SK-N-SH (cell line): ENCODE data around the gene BUB1. TPM values are rescaled to one million over a fixed set of nuclear protein-coding genes. Genes with fewer than 3 reads are reported as not detected.
"Not testable (repeated sequence)": the region's sequence is repeated elsewhere in the genome, so short reads cannot be mapped to it uniquely, and the experiment has no call there.

Source experiments
- CTCF ChIA-PET: fragments of 300-600, 350-600 bp; formaldehyde crosslinking; extraction: SDS; loops from one replicate; lab custom pipeline; 2021; lab: Yijun Ruan, JAX
- POLR2A ChIA-PET: fragments of 350-600 bp; sonication (Branson Sonifier 250); formaldehyde crosslinking; extraction: SDS; loops from one replicate; lab custom pipeline; 2020; ENCODE audit warnings: antibody characterized with exemption, inconsistent platforms; lab: Yijun Ruan, JAX
- DNase-seq: peaks from one replicate; pipeline ENCODE4 v3.0.0; 2012
- H2AFZ ChIP-seq: fragments of 200-600 bp; sonication (generic); 2 replicates; pipeline ENCODE4 v1.8.1; 2016; ENCODE audit warnings: antibody characterized with exemption, mild to moderate bottlenecking, low read depth
- H3F3A ChIP-seq: fragments of 200-600 bp; sonication (generic); replicated peaks from 2 replicates; pipeline ENCODE3; 2016; ENCODE audit warnings: antibody characterized with exemption, mild to moderate bottlenecking; ENCODE audit not compliant: insufficient read depth
- H3K27ac ChIP-seq, 2 experiments: fragments of 200-500 bp in 1 of 2; fragments of 200-600 bp in 1 of 2; sonication (Bioruptor generic) in 1 of 2; sonication (generic), shearing (Covaris generic) in 1 of 2; 2 replicates each; pipeline versions ENCODE4 v1.5.1 to v1.6.1; 2014 to 2016; ENCODE audit warnings: low read depth in 2 of 2, inconsistent platforms in 1 of 2, low read length in 1 of 2, mild to moderate bottlenecking in 1 of 2, mixed read lengths in 1 of 2
- H3K27me3 ChIP-seq: fragments of 200-600 bp; sonication (generic), shearing (Covaris generic); 2 replicates; pipeline ENCODE4 v1.6.1; 2016; ENCODE audit warnings: mixed run types; ENCODE audit not compliant: insufficient read depth
- H3K36me3 ChIP-seq, 2 experiments: fragments of 200-500 bp in 1 of 2; fragments of 200-600 bp in 1 of 2; sonication (Bioruptor generic) in 1 of 2; sonication (generic) in 1 of 2; replicated peaks in 1 of 2; 2 replicates each; pipeline versions ENCODE3 to v1.5.1; 2014 to 2016; ENCODE audit warnings: low read length in 1 of 2, mild to moderate bottlenecking in 1 of 2; ENCODE audit not compliant: insufficient read depth in 2 of 2, control insufficient read depth in 1 of 2
- H3K4me1 ChIP-seq, 2 experiments: fragments of 200-500 bp in 1 of 2; fragments of 200-600 bp in 1 of 2; sonication (Bioruptor generic) in 1 of 2; sonication (generic), shearing (Covaris generic) in 1 of 2; 2 replicates each; pipeline versions ENCODE4 v1.5.1 to v1.6.1; 2014 to 2016; ENCODE audit warnings: low read depth in 1 of 2, low read length in 1 of 2, mixed run types in 1 of 2; ENCODE audit not compliant: insufficient read depth in 2 of 2, control insufficient read depth in 1 of 2
- H3K4me2 ChIP-seq: fragments of 200-600 bp; sonication (generic), shearing (Covaris generic); 2 replicates; pipeline ENCODE4 v1.6.1; 2017; ENCODE audit warnings: mixed run types
- H3K4me3 ChIP-seq, 2 experiments: fragments of 200-500 bp in 1 of 2; fragments of 200-600 bp in 1 of 2; sonication (Bioruptor generic) in 1 of 2; sonication (generic), shearing (Covaris generic) in 1 of 2; 2 replicates each; pipeline versions ENCODE4 v1.5.1 to v1.8.1; 2014 to 2016; ENCODE audit warnings: low read depth in 2 of 2, inconsistent platforms in 1 of 2, low read length in 1 of 2, mild to moderate bottlenecking in 1 of 2, mixed read lengths in 1 of 2, moderate library complexity in 1 of 2
- H3K79me2 ChIP-seq: fragments of 200-600 bp; sonication (generic); 2 replicates; pipeline ENCODE4 v1.8.1; 2017; ENCODE audit warnings: mild to moderate bottlenecking; ENCODE audit not compliant: insufficient read depth
- H3K9ac ChIP-seq: fragments of 200-600 bp; sonication (generic); 2 replicates; pipeline ENCODE4 v1.6.1; 2017; ENCODE audit warnings: mixed run types
- H3K9me2 ChIP-seq: fragments of 200-600 bp; sonication (generic); 2 replicates; pipeline ENCODE4 v1.6.1; 2017; ENCODE audit warnings: mixed run types
- H3K9me3 ChIP-seq: fragments of 200-600 bp; sonication (generic); 2 replicates; pipeline ENCODE4 v1.6.1; 2017; ENCODE audit warnings: mixed run types, mild to moderate bottlenecking, moderate library complexity
- H4K20me1 ChIP-seq: fragments of 200-600 bp; sonication (generic); 2 replicates; pipeline ENCODE4 v1.6.1; 2017; ENCODE audit warnings: mild to moderate bottlenecking, mixed run types; ENCODE audit not compliant: insufficient read depth
- CHD2 ChIP-seq: fragments of 150-350 bp; IDR thresholded peaks from 2 replicates; pipeline ENCODE4 v1.6.1; 2018; ENCODE audit warnings: low read length; ENCODE audit not compliant: partially characterized antibody
- FOSL2 ChIP-seq: IDR thresholded peaks from 2 replicates; pipeline ENCODE4 v1.4.0; 2012; ENCODE audit warnings: low read depth, mild to moderate bottlenecking, moderate library complexity, borderline replicate concordance
- FOXM1 ChIP-seq: IDR thresholded peaks from 2 replicates; pipeline ENCODE4 v1.4.0; 2012; ENCODE audit warnings: low read depth, mild to moderate bottlenecking
- IRF3 ChIP-seq: fragments of 150-350 bp; IDR thresholded peaks from 2 replicates; pipeline ENCODE4 v1.6.1; 2016; ENCODE audit warnings: mild to moderate bottlenecking, low read depth, low read length
- MAX ChIP-seq: IDR thresholded peaks from 2 replicates; pipeline ENCODE4 v1.4.0; 2012; ENCODE audit warnings: low read depth
- MXI1 ChIP-seq: IDR thresholded peaks from 2 replicates; pipeline ENCODE4 v1.6.1; 2012; ENCODE audit warnings: mild to moderate bottlenecking, low read depth, low read length, improper control_type of control experiment
- RCOR1 ChIP-seq: fragments of 150-350 bp; IDR thresholded peaks from 2 replicates; pipeline ENCODE4 v1.6.1; 2017; ENCODE audit warnings: antibody characterized with exemption, low read length
- RFX5 ChIP-seq: IDR thresholded peaks from 2 replicates; pipeline ENCODE4 v1.6.1; 2012; ENCODE audit warnings: mild to moderate bottlenecking, improper control_type of control experiment, low read length
- TEAD4 ChIP-seq: IDR thresholded peaks from 2 replicates; pipeline ENCODE4 v1.4.0; 2012; ENCODE audit warnings: mild to moderate bottlenecking, borderline replicate concordance; ENCODE audit not compliant: insufficient read depth
- WGBS: methylation state at CpG from one replicate; pipeline ENCODE4 v1.1.6; 2017; ENCODE audit warnings: low lambda C conversion rate; 5-methylcytosine and 5-hydroxymethylcytosine counted together
- polyA plus RNA-seq, 3 experiments: library from polyadenylated mRNA; depleted of rRNA; stranded (reverse); fragments of >200 nt; gene quantifications; 2 replicates each; pipeline ENCODE4 v1.2.3, GENCODE V29; 2012

BUB1 gene
- polyA plus RNA-seq, 1 of the 3 experiments (the other 2 are of a cell fraction), result 9.0 TPM

- TF ChIP-seq IRF3 (no peak), RCOR1 (no peak), RFX5 (no peak)
Measured at GRCh38 chr2:110688594-110689091, 10.8 kb upstream of the BUB1 start (continued).

- WGBS, result 58% methylated on average over 9 of the region's 9 CpGs
- H3K27ac ChIP-seq, H3K9ac ChIP-seq, H3K9me2 ChIP-seq, H3K36me3 ChIP-seq, H3K4me3 ChIP-seq, H2AFZ ChIP-seq, H3F3A ChIP-seq, H3K4me2 ChIP-seq, H3K79me2 ChIP-seq, H3K9me3 ChIP-seq, POLR2A ChIA-PET, DNase-seq, H3K4me1 ChIP-seq, H3K27me3 ChIP-seq, H4K20me1 ChIP-seq: not testable (repeated sequence)
- CTCF ChIA-PET, result interaction anchor here (0.7 kb wide), 1 partner anchor 13 kb away, joined by 3 read pairs; no protein-coding TSS in a partner anchor
Measured at GRCh38 chr2:110687775-110688484, 10.1 kb upstream of the BUB1 start.

GRCh38 chr2:110682872-110683271 lies 5.0 kb upstream of the BUB1 start:
- H3K36me3 ChIP-seq, result no peaks in the 10 kb centered on the region
- no peak overlapping the region for H3K4me3 ChIP-seq
- WGBS, result 65% methylated on average over 1 of the region's 1 CpG
- H2AFZ ChIP-seq, result no peak overlapping the region
- TF ChIP-seq MAX, result no peak
- no peak for TF ChIP-seq TEAD4
- TF ChIP-seq RCOR1, result no peak
- TF ChIP-seq CHD2, result no peak
- TF ChIP-seq FOXM1, result no peak
- TF ChIP-seq FOSL2, result no peak
- TF ChIP-seq MXI1, result no peak
- no peaks in the 10 kb centered on the region for H3K9me2 ChIP-seq
- no peaks in the 10 kb centered on the region; the same call in 1 of the 2 replicates for H3K27me3 ChIP-seq
- H3K9ac ChIP-seq, result no peak overlapping the region
- no peaks in the 10 kb centered on the region for H3K79me2 ChIP-seq
- CTCF ChIA-PET, result interaction anchor here (0.8 to 1.2 kb wide), 2 partner anchors 30 to 72 kb away, joined by 3 to 4 read pairs; no protein-coding TSS in a partner anchor
- no peak overlapping the region for H3K27ac ChIP-seq
- H4K20me1 ChIP-seq, result no peaks in the 10 kb centered on the region
- H3F3A ChIP-seq, result peaks cover 3% of the 10 kb centered on the region
- no peaks in the 10 kb centered on the region for H3K9me3 ChIP-seq
- H3K4me1 ChIP-seq, result peaks cover 0 to 3% of the 10 kb centered on the region in 2 experiments; a peak in 2 of 4 replicates
- POLR2A ChIA-PET, result no interaction called here
- no peak for DNase-seq
- no peak overlapping the region for H3K4me2 ChIP-seq
